Stimulated activated CD8-positive, alpha-beta memory T cell treated with anti-CD3 and anti-CD28 coated beads, Interleukin-7, amount 100 ng/mL, for 4 hours (primary cell): Measurements from ENCODE around the gene CDYL2.
A peak's percentile ranks its signal among the peaks of the same experiment; 100 is the strongest.
"Not testable (repeated sequence)": the region's sequence is repeated elsewhere in the genome, so short reads cannot be mapped to it uniquely, and the experiment has no call there.

Experiments
- DNase-seq, 2 donors: peaks; one replicate each; pipeline ENCODE4 v3.0.0-alpha.2; 2020; ENCODE audit warnings: low read depth in 2 of 2

CDYL2 gene

GRCh38 chr16:80670170-80670865 is 134.1 kb downstream of the CDYL2 start:
- peak; percentile 8 to 27 for DNase-seq

GRCh38 chr16:80669673-80670072 is 134.7 kb downstream of the CDYL2 start:
- DNase-seq, result no peak

- DNase-seq, result no peak
Observed at GRCh38 chr16:80667925-80668324, 136.5 kb downstream of the CDYL2 start.

DNA sequence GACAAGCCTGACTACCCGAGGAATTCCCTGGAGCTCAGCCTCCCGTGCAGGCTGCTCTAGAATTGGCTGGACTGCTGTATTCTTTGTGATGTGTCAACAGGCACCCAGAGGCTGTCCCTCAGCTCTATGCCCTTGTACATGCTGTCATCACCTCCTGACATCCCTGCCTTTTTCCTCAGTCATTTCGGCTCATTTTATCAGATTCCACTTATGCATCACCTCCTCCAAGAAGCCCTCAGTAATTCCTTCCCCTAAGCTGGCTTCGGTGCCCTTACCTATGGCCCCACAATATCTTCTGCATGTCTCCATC is 137.2 kb downstream of the CDYL2 start:
- no peak for DNase-seq

DNA sequence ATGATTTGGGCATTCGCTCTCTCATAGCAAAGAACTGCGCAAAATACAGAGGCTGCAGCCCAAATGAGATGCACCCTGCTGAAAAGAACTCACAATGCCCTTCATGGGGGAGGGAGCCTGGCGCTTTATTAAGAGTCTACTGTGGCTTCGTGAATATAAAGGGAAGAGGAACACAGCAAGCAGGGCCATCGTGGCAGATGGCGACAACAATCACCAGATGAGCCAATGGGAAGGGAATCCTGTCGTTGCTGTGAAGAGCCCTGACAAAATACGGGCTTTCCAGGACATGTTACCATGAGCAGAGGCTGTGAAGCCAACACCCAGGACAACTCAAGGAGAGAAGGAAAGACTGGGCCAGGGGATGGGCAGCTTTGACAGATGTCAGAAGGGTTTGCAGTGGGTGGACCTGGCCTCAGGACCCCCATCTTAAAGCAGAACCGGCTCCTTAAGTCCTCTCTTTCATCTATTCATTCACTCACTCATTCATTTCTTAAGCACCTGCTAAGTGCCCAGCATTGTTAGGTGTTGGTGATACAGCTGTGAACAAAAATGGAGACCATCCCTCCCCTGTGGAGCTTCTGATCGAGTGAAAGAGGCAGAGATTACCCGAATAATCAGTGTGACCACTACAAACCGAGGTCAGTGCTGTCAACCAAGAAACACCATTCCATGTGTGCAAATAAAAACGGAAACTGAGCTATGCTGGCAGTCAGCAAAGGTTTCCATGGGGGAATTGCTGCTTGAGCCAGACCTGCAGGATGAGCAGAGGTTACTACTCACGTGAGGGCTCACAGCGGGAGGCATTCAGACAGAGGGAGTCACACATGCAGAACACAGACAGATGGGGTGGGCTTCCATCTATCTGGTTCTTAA is 137.8 kb downstream of the CDYL2 start:
- DNase-seq, result no peak

- no peak for DNase-seq
Observed at GRCh38 chr16:80665356-80665755, 139.0 kb downstream of the CDYL2 start.

GRCh38 chr16:80664786-80665185 is 139.6 kb downstream of the CDYL2 start:
- DNase-seq, result no peak

- DNase-seq, result no peak
Observed at GRCh38 chr16:80664226-80664625, 140.2 kb downstream of the CDYL2 start.

GRCh38 chr16:80663078-80663477 is 141.3 kb downstream of the CDYL2 start:
- DNase-seq, result no peak

- DNase-seq, result no peak
Observed at GRCh38 chr16:80659865-80660264, 144.5 kb downstream of the CDYL2 start.

DNA sequence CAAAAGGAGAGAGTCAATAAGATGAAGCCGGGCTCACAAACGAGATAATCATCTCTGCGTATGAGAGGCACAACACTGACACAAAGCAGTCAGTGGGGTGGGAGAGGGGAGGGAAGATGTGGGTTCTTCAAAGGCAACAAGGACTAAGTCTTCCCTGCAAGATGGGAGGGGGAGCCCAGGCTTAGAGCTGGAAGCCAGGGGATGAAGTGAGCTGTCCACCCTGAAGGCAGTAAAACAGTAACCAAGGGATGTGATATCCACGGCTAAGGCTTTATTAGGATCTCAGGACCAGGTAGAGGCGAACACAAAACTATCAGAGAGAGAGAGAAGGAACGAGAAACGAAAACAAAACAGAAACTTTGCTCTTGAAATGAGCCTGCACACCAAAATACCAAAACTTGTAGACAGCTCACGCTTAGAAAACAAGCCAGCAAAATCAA is 147.7 kb downstream of the CDYL2 start:
- DNase-seq, result no peak

- no peak for DNase-seq
Observed at GRCh38 chr16:80656161-80656560, 148.2 kb downstream of the CDYL2 start.

DNA sequence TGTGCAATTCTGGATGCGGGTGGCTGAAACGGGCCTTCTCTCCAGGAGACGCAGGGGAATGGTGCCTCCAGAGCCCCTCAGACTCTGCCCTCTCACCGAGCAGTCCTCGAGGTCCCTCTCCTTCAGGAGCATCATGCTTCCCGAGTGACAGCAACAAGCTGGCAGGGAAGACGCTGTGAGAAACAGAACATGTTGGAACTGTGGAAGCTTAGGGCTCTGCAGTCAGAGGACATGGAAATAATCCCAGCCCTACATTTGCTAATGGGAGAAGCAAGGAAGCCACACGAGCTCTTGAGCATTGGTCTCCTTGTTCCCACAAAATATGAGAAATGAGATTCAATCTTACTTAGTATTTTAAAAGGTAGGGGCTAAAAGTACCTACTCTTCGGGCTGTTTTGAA is 148.6 kb downstream of the CDYL2 start:
- no peak for DNase-seq

GRCh38 chr16:80654094-80654862 is 150.1 kb downstream of the CDYL2 start:
- DNase-seq, result no peak

- no peak for DNase-seq
Observed at GRCh38 chr16:80652441-80652840, 152.0 kb downstream of the CDYL2 start.

GRCh38 chr16:80650281-80650680 is 154.1 kb downstream of the CDYL2 start:
- DNase-seq, result not testable (repeated sequence)

DNA sequence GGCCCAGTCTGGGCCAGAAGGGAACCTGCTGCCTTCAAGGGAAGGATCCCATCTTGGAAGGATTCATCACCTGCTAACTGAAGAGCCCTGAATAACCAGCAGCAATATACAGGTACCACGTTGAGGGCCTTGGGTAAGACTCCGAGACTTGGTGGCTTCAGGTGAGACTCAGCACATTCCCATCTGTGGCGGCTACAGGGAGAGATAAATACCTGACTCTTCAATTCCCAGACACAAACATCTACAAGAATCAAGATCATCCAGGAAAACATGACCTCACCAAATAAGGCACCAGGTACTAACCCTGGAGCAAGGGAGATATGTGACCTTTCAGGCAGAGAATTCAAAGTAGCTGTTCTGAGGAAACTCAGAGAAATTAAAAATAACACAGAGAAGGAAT is 164.1 kb downstream of the CDYL2 start:
- no peak for DNase-seq

- DNase-seq, result no peak
Observed at GRCh38 chr16:80639636-80640035, 164.8 kb downstream of the CDYL2 start.

- no peak for DNase-seq
Observed at GRCh38 chr16:80637621-80638020, 166.8 kb downstream of the CDYL2 start.

DNA sequence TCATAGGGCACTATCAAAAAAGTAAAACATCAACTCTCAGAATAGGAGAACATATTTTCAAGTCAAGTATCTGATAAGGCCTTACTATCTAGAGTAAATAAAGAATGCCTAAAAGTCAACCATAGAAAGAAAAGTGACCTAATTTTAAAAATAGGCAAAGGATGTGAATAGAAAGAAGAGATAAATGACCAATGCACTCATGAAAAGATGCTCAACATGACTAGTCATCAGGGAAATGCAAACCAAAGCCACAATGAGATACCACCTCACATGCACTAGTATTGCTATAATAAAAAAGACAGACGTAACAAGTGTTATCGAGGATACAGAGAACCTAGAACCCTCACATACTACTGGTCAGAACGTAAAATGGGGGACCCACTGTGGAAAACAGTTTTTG is 172.8 kb downstream of the CDYL2 start:
- DNase-seq, result no peak

- no peak for DNase-seq
Observed at GRCh38 chr16:80628254-80628653, 176.1 kb downstream of the CDYL2 start.

- no peak for DNase-seq
Observed at GRCh38 chr16:80627108-80627507, 177.3 kb downstream of the CDYL2 start.

DNA sequence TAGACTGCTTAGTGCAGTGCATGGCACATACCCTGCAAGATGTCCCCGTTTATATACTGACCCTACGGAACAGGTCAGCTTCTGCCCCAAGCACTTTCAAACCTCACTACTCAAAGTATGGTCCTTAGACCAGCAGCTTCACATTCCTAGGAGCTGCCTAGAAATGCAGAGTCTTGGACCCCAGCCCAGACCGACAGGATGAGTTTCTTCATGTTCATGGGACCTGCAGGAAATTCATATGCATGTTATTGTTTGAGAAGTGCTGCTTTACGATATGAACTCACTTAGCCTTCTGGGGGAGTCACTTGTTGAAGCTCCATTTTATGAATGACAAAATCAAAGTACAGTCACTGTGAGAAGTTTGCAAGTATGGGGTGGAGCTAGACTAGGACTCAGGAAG is 181.0 kb downstream of the CDYL2 start:
- DNase-seq, result no peak
